CD4-positive, CD25-positive, alpha-beta regulatory T cell (primary cell): Measurements from ENCODE around the gene ANXA2. TPM values are rescaled to one million over a fixed set of nuclear protein-coding genes. Genes with fewer than 3 reads are reported as not detected.

ENCODE experiments used
- ATAC-seq, 2 donors: fragments of 150-1000 bp; cut with Tn5 transposase; one replicate each; pipeline ENCODE4 v1.10.0; 2021; ENCODE audit warnings: low read depth in 2 of 2, moderate number of reproducible peaks in 2 of 2, moderate library complexity in 1 of 2
- DNase-seq, 3 donors: peaks; one replicate each; pipeline versions ENCODE4 v3.0.0 to v3.0.0-alpha.2; 2012 to 2022; ENCODE audit warnings: mixed read lengths in 1 of 3
- H3K27ac ChIP-seq: one replicate; pipeline ENCODE4 v1.7.0; 2013; ENCODE audit warnings: mild to moderate bottlenecking, low read length; ENCODE audit not compliant: insufficient read depth, poor library complexity, severe bottlenecking
- H3K27me3 ChIP-seq: one replicate; pipeline ENCODE4 v1.7.0; 2013; ENCODE audit warnings: low read length; ENCODE audit not compliant: control insufficient read depth, insufficient read depth
- H3K36me3 ChIP-seq: one replicate; pipeline ENCODE4 v1.7.0; 2013; ENCODE audit warnings: mild to moderate bottlenecking, low read length, moderate library complexity; ENCODE audit not compliant: control insufficient read depth, insufficient read depth
- H3K4me1 ChIP-seq: 2 replicates; pipeline ENCODE4 v1.7.0; 2013; ENCODE audit warnings: mild to moderate bottlenecking, low read length; ENCODE audit not compliant: insufficient read depth, control insufficient read depth, poor library complexity, severe bottlenecking
- H3K4me3 ChIP-seq: one replicate; pipeline ENCODE4 v1.7.0; 2013; ENCODE audit warnings: low read depth, mild to moderate bottlenecking, low read length, moderate library complexity
- H3K9me3 ChIP-seq, 2 experiments: 1 replicate in 1 of 2; 2 replicates in 1 of 2; pipeline ENCODE4 v1.7.0; 2013; ENCODE audit warnings: low read length in 2 of 2, mild to moderate bottlenecking in 1 of 2, moderate library complexity in 1 of 2; ENCODE audit not compliant: control insufficient read depth in 2 of 2
- H3K27ac Mint-ChIP-seq, 3 donors: one replicate each; pipeline ENCODE4 v1.8.0; 2020 to 2022; ENCODE audit warnings: mild to moderate bottlenecking in 3 of 3, mixed read lengths in 3 of 3, moderate library complexity in 2 of 3
- H3K27me3 Mint-ChIP-seq: one replicate; pipeline ENCODE4 v1.8.0; 2022; ENCODE audit warnings: mild to moderate bottlenecking, mixed read lengths
- H3K36me3 Mint-ChIP-seq: one replicate; pipeline ENCODE4 v1.8.0; 2020; ENCODE audit warnings: mixed read lengths
- H3K4me1 Mint-ChIP-seq, 4 donors: one replicate each; pipeline ENCODE4 v1.8.0; 2020 to 2022; ENCODE audit warnings: mixed read lengths in 4 of 4, mild to moderate bottlenecking in 1 of 4
- H3K4me3 Mint-ChIP-seq, 4 donors: one replicate each; pipeline ENCODE4 v1.8.0; 2020 to 2022; ENCODE audit warnings: mild to moderate bottlenecking in 4 of 4, mixed read lengths in 4 of 4, moderate library complexity in 3 of 4
- H3K9me3 Mint-ChIP-seq, 7 donors: one replicate each; pipeline ENCODE4 v1.8.0; 2020 to 2022; ENCODE audit warnings: mixed read lengths in 7 of 7, mild to moderate bottlenecking in 3 of 7, moderate library complexity in 2 of 7
- polyA plus RNA-seq, 4 donors: library from polyadenylated mRNA; unstranded; fragments of 300-500 nt; fragmentation: Illumina TruSeq; gene quantifications; one replicate each; pipeline ENCODE4 v1.2.3, GENCODE V29; 2021
- total RNA-seq: library from RNA; stranded (reverse); gene quantifications from one replicate; pipeline ENCODE4 v1.2.3, GENCODE V29; 2022

ANXA2 gene
- total and polyA plus RNA-seq, 5 donors from 2014 or later = 261 to 1,236 (median 706) TPM

- H3K4me3 Mint-ChIP-seq = no peak overlapping the region
- no peaks in the 10 kb centered on the region for H3K4me1 Mint-ChIP-seq
- Histone ChIP-seq H3K4me1 (no peaks in the 10 kb centered on the region), H3K27ac (no peak overlapping the region), H3K9me3 (no peaks in the 10 kb centered on the region), H3K27me3 (peaks cover 20% of the 10 kb centered on the region), H3K4me3 (no peak overlapping the region), H3K36me3 (no peaks in the 10 kb centered on the region)
- H3K9me3 Mint-ChIP-seq = peaks cover 0 to 8% (median 4%) of the 10 kb centered on the region in 7 donors
- peaks cover 66% of the 10 kb centered on the region for H3K27me3 Mint-ChIP-seq
- no peak for ATAC-seq
- no peak overlapping the region for H3K27ac Mint-ChIP-seq
- H3K36me3 Mint-ChIP-seq = no peaks in the 10 kb centered on the region
- no peak for DNase-seq
Observed at GRCh38 chr15:60307034-60307433, 90.8 kb downstream of the ANXA2 start.

GRCh38 chr15:60301024-60301423 lies 96.8 kb downstream of the ANXA2 start:
- Mint-ChIP-seq H3K9me3 (peaks cover 0 to 8% (median 4%) of the 10 kb centered on the region in 7 donors), H3K36me3 (no peaks in the 10 kb centered on the region), H3K4me3 (no peak overlapping the region), H3K4me1 (no peaks in the 10 kb centered on the region), H3K27me3 (peaks cover 29% of the 10 kb centered on the region), H3K27ac (peak overlapping the region in 1 of 3 donors; percentile 33)
- Histone ChIP-seq H3K9me3 (no peaks in the 10 kb centered on the region), H3K4me1 (no peaks in the 10 kb centered on the region), H3K27me3 (peaks cover 9% of the 10 kb centered on the region), H3K27ac (no peak overlapping the region), H3K36me3 (no peaks in the 10 kb centered on the region), H3K4me3 (no peak overlapping the region)
- DNase-seq = no peak
- ATAC-seq = no peak

GRCh38 chr15:60299452-60300047 lies 98.2 kb downstream of the ANXA2 start:
- Mint-ChIP-seq H3K27me3 (peaks cover 20% of the 10 kb centered on the region), H3K9me3 (peaks cover 0 to 8% (median 4%) of the 10 kb centered on the region in 7 donors), H3K36me3 (peaks cover 3% of the 10 kb centered on the region), H3K27ac (no peak overlapping the region), H3K4me1 (no peaks in the 10 kb centered on the region), H3K4me3 (no peak overlapping the region)
- ATAC-seq (no peak), DNase-seq (no peak)
- H3K4me3 ChIP-seq = no peak overlapping the region
- peaks cover 3% of the 10 kb centered on the region for H3K27me3 ChIP-seq
- H3K4me1 ChIP-seq = no peaks in the 10 kb centered on the region
- no peaks in the 10 kb centered on the region for H3K36me3 ChIP-seq
- no peaks in the 10 kb centered on the region for H3K9me3 ChIP-seq
- no peak overlapping the region for H3K27ac ChIP-seq

Other genes starting within 250 kb of the ANXA2 start
- 38.9 TPM for gene ICE2, start 81.2 kb upstream of the ANXA2 start, total RNA-seq
- 10 to 100 TPM; 37.1 to 52.2 (median 49.3) TPM for gene ICE2, start 81.2 kb upstream of the ANXA2 start, polyA plus RNA-seq